Peyer's patch (tissue), 4 donors: ENCODE measurements around the gene PAN3. TPM values are rescaled to one million over a fixed set of nuclear protein-coding genes. Genes with fewer than 3 reads are reported as not detected.

Experiments
- DNase-seq, 3 donors: peaks; one replicate each; pipeline ENCODE4 v3.0.0-alpha.2; 2017 to 2019
- H3K27ac ChIP-seq, 4 donors: fragments of 200-600 bp; sonication (generic); one replicate each; pipeline ENCODE4 v1.5.1; 2016 to 2019
- H3K27me3 ChIP-seq, 2 donors: fragments of 200-600 bp; sonication (generic); one replicate each; pipeline ENCODE4 v1.5.1; 2019
- H3K36me3 ChIP-seq, 3 donors: fragments of 200-600 bp; sonication (generic); one replicate each; pipeline ENCODE4 v1.5.1; 2016 to 2019
- H3K4me1 ChIP-seq, 4 donors: fragments of 200-600 bp; sonication (generic); one replicate each; pipeline ENCODE4 v1.5.1; 2016 to 2019
- H3K4me3 ChIP-seq, 4 donors: fragments of 200-600 bp; sonication (generic); 1 replicate in 3 of 4; 2 replicates in 1 of 4; pipeline ENCODE4 v1.5.1; 2016 to 2019; ENCODE audit warnings: mild to moderate bottlenecking in 1 of 4
- H3K9me3 ChIP-seq, 4 donors: fragments of 200-600 bp; sonication (generic); one replicate each; pipeline ENCODE4 v1.5.1; 2016 to 2019; ENCODE audit warnings: mild to moderate bottlenecking in 1 of 4
- CTCF ChIP-seq, 6 experiments: fragments of 450-650 bp in 4 of 6; fragments of 200-600 bp in 2 of 6; sonication (generic) in 1 of 6; IDR thresholded peaks; one replicate each; pipeline ENCODE4 v1.5.1; 2017 to 2019; ENCODE audit warnings: antibody characterized with exemption in 6 of 6, mild to moderate bottlenecking in 3 of 6, moderate library complexity in 1 of 6
- POLR2A ChIP-seq, 2 donors: fragments of 450-650 bp; IDR thresholded peaks; one replicate each; pipeline ENCODE4 v1.5.1; 2017; ENCODE audit warnings: antibody characterized with exemption in 2 of 2, mild to moderate bottlenecking in 2 of 2, moderate library complexity in 2 of 2
- total RNA-seq, 4 donors: library from RNA; depleted of rRNA; stranded (reverse); fragments of >200 nt; gene quantifications; one replicate each; pipeline ENCODE4 v1.1.0, GENCODE V29; 2016

Gene PAN3
- total RNA-seq, 4 donors from 2014 or later: 30.6 to 67.7 (median 48.5) TPM

- H3K4me3 ChIP-seq: no peak overlapping the region
- peak in 1 of 3 donors; percentile 78 for DNase-seq
- H3K27me3 ChIP-seq: no peaks in the 10 kb centered on the region
- peaks cover 0 to 36% (median 2%) of the 10 kb centered on the region in 4 donors for H3K4me1 ChIP-seq
- TF ChIP-seq POLR2A (IDR thresholded peaks at IDR 0.05) (no peak), CTCF (IDR thresholded peaks at IDR 0.05) (no peak)
- H3K36me3 ChIP-seq: no peaks in the 10 kb centered on the region
- no peaks in the 10 kb centered on the region for H3K9me3 ChIP-seq
- peak overlapping the region in 2 of 4 donors; percentile 42 to 76 for H3K27ac ChIP-seq
These were observed 23.0 kb downstream of the PAN3 start for GRCh38 chr13:28161370-28161769.

- no peak overlapping the region for H3K4me3 ChIP-seq
- H3K4me1 ChIP-seq: peaks cover 0 to 36% (median 3%) of the 10 kb centered on the region in 4 donors
- no peak for TF ChIP-seq CTCF (IDR thresholded peaks at IDR 0.05)
- TF ChIP-seq POLR2A (IDR thresholded peaks at IDR 0.05): no peak
- no peak for DNase-seq
- no peaks in the 10 kb centered on the region for H3K9me3 ChIP-seq
- H3K27me3 ChIP-seq: no peaks in the 10 kb centered on the region
- H3K36me3 ChIP-seq: no peaks in the 10 kb centered on the region
- peak overlapping the region in 1 of 4 donors; percentile 28 for H3K27ac ChIP-seq
These were observed 25.2 kb downstream of the PAN3 start for GRCh38 chr13:28163587-28163986.

- no peak for TF ChIP-seq CTCF (IDR thresholded peaks at IDR 0.05)
- no peak for TF ChIP-seq POLR2A (IDR thresholded peaks at IDR 0.05)
- H3K27ac ChIP-seq: no peak overlapping the region
- no peak for DNase-seq
- no peaks in the 10 kb centered on the region for H3K27me3 ChIP-seq
- no peaks in the 10 kb centered on the region for H3K9me3 ChIP-seq
- no peak overlapping the region for H3K4me3 ChIP-seq
- no peaks in the 10 kb centered on the region for H3K36me3 ChIP-seq
- H3K4me1 ChIP-seq: peaks cover 0 to 24% (median 3%) of the 10 kb centered on the region in 4 donors
These were observed 27.9 kb downstream of the PAN3 start for GRCh38 chr13:28166257-28166656.

- TF ChIP-seq POLR2A (IDR thresholded peaks at IDR 0.05): no peak
- no peak for TF ChIP-seq CTCF (IDR thresholded peaks at IDR 0.05)
- H3K27ac ChIP-seq: no peak overlapping the region
- H3K4me1 ChIP-seq: peaks cover 0 to 2% (median 0%) of the 10 kb centered on the region in 4 donors
- no peak overlapping the region for H3K4me3 ChIP-seq
- no peaks in the 10 kb centered on the region for H3K27me3 ChIP-seq
- H3K36me3 ChIP-seq: peaks cover 0 to 5% (median 0%) of the 10 kb centered on the region in 3 donors
- no peaks in the 10 kb centered on the region for H3K9me3 ChIP-seq
- DNase-seq: no peak
These were observed 32.9 kb downstream of the PAN3 start for GRCh38 chr13:28171266-28171665.

GRCh38 chr13:28172947-28173346 is 34.6 kb downstream of the PAN3 start:
- no peak overlapping the region for H3K4me3 ChIP-seq
- no peak overlapping the region for H3K27ac ChIP-seq

More at GRCh38 chr13:28172947-28173346, 34.6 kb downstream of the PAN3 start:
- peaks cover 0 to 16% (median 0%) of the 10 kb centered on the region in 3 donors for H3K36me3 ChIP-seq
- no peaks in the 10 kb centered on the region for H3K4me1 ChIP-seq
- no peaks in the 10 kb centered on the region for H3K9me3 ChIP-seq
- DNase-seq: no peak
- no peaks in the 10 kb centered on the region for H3K27me3 ChIP-seq
- TF ChIP-seq POLR2A (IDR thresholded peaks at IDR 0.05) (no peak), CTCF (IDR thresholded peaks at IDR 0.05) (no peak)
